SK-N-MC (cell line): ENCODE measurements around the gene CIAO2A.
A peak's percentile ranks its signal among the peaks of the same experiment; 100 is the strongest.

Experiments used
- DNase-seq: peaks from one replicate; pipeline ENCODE4 v3.0.0-alpha.2; 2011; ENCODE audit warnings: low read depth, low spot score
- H3K27ac ChIP-seq: fragments of 200-600 bp; sonication (generic); 2 replicates; pipeline ENCODE4 v1.5.1; 2016; ENCODE audit warnings: mixed run types
- H3K36me3 ChIP-seq: fragments of 200-600 bp; sonication (generic); 2 replicates; pipeline ENCODE4 v1.6.1; 2017; ENCODE audit warnings: antibody characterized with exemption, low read length, mixed read lengths; ENCODE audit not compliant: insufficient read depth
- H3K4me3 ChIP-seq: fragments of 200-600 bp; sonication (generic); 2 replicates; pipeline ENCODE4 v1.5.1; 2016
- H3K9ac ChIP-seq: fragments of 200-600 bp; sonication (generic); 2 replicates; pipeline ENCODE4 v1.8.0; 2017; ENCODE audit warnings: mixed run types, mixed read lengths; ENCODE audit not compliant: insufficient read length
- H3K9me3 ChIP-seq: fragments of 200-600 bp; sonication (generic); 2 replicates; pipeline ENCODE4 v1.6.1; 2017; ENCODE audit warnings: low read depth, mild to moderate bottlenecking, antibody characterized with exemption, low read length, moderate library complexity, mixed read lengths
- EZH2 ChIP-seq: fragments of 200-600 bp; sonication (generic); IDR thresholded peaks from one replicate; pipeline ENCODE4 v1.6.1; 2017; ENCODE audit warnings: antibody characterized with exemption
- FOXP2 ChIP-seq: optimal IDR thresholded peaks from 2 replicates; pipeline ENCODE3; 2011; ENCODE audit warnings: mild to moderate bottlenecking, moderate library complexity; ENCODE audit not compliant: insufficient read depth; ENCODE audit errors: extremely low read length, control extremely low read depth
- POLR2AphosphoS5 ChIP-seq: IDR thresholded peaks from 2 replicates; pipeline ENCODE4 v1.6.1; 2012; ENCODE audit warnings: mild to moderate bottlenecking, low read depth, low read length, borderline replicate concordance

The CIAO2A gene

GRCh38 chr15:64093627-64094417, at the start of gene CIAO2A:
Gene CIAO2A (minus strand): TSS chr15:64093838. CDS start chr15:64093768, 70 bp downstream.
- H3K36me3 ChIP-seq: peaks cover 11% of the 10 kb centered on the region
- H3K9ac ChIP-seq: peak within 1 kb of the TSS; percentile 85
- TF ChIP-seq FOXP2 (no peak), EZH2 (no peak), POLR2AphosphoS5 (peak; percentile 77)
- H3K9me3 ChIP-seq: no peaks in the 10 kb centered on the region
- peak; percentile 96 for DNase-seq
- peak within 1 kb of the TSS; percentile 88 for H3K27ac ChIP-seq
- peak within 1 kb of the TSS; percentile 82 for H3K4me3 ChIP-seq

DNA sequence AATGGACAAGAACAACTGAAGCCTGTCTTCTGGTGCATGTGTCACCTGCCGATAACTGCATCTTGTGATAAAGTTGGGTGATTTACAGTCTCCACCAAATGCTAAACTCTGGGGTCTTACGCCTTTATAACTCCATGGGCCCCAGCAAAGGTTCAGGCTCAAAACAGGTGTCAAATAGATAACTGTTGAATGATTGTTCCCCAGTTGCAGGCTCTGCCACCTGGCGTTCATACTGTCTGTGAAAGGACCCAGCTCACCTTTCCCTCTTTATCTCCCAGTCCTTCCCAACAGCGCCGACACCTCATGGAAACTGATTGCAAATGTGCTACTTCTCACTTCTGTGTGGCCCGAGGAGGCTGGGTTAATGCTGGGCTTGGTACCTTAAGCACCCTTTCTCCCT, 49.6 kb upstream of the CIAO2A start:
- no peak overlapping the region for H3K4me3 ChIP-seq
- H3K9ac ChIP-seq: no peak overlapping the region
- H3K27ac ChIP-seq: no peak overlapping the region
- no peaks in the 10 kb centered on the region for H3K9me3 ChIP-seq
- H3K36me3 ChIP-seq: peaks cover 23% of the 10 kb centered on the region; the same call in 1 of the 2 replicates
- no peak for TF ChIP-seq POLR2AphosphoS5
- TF ChIP-seq FOXP2: no peak
- no peak for TF ChIP-seq EZH2
- DNase-seq: no peak

GRCh38 chr15:64141798-64142512, 48.3 kb upstream of the CIAO2A start:
- no peak overlapping the region for H3K9ac ChIP-seq
- TF ChIP-seq POLR2AphosphoS5 (no peak), FOXP2 (no peak), EZH2 (no peak)
- no peak for DNase-seq
- peaks cover 36% of the 10 kb centered on the region for H3K36me3 ChIP-seq
- no peak overlapping the region for H3K4me3 ChIP-seq
- no peaks in the 10 kb centered on the region for H3K9me3 ChIP-seq
- no peak overlapping the region for H3K27ac ChIP-seq

GRCh38 chr15:64138331-64138941, 44.8 kb upstream of the CIAO2A start:
- DNase-seq: no peak
- Histone ChIP-seq H3K27ac (no peak overlapping the region), H3K4me3 (no peak overlapping the region), H3K36me3 (peaks cover 61% of the 10 kb centered on the region), H3K9ac (no peak overlapping the region), H3K9me3 (no peaks in the 10 kb centered on the region)
- TF ChIP-seq FOXP2 (no peak), POLR2AphosphoS5 (no peak), EZH2 (no peak)

GRCh38 chr15:64137226-64137833, 43.7 kb upstream of the CIAO2A start:
- Histone ChIP-seq H3K9ac (no peak overlapping the region), H3K4me3 (no peak overlapping the region), H3K9me3 (no peaks in the 10 kb centered on the region), H3K36me3 (peaks cover 61% of the 10 kb centered on the region), H3K27ac (no peak overlapping the region)
- no peak for DNase-seq
- TF ChIP-seq POLR2AphosphoS5: no peak
- no peak for TF ChIP-seq EZH2
- no peak for TF ChIP-seq FOXP2

DNA sequence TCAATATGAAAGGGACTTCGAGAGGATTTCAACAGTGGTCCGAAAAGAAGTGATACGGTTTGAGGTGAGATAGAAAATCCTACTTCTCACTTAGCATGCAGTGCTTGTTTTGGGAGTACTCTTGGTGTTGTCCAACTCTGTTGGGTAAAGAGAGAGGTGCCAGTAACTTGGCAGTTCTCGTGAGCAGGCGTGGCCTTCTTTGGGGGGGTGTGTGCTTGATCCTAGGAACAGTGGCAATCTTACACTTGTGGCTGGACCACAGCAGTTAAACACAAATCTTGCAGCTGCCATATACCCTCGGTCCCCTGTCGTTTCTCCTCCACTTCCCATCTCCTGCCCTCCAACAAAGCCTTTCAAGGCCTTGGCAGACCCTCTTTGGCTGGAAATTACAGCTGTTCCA, 42.7 kb upstream of the CIAO2A start:
- DNase-seq: no peak
- Histone ChIP-seq H3K36me3 (peaks cover 71% of the 10 kb centered on the region), H3K9me3 (no peaks in the 10 kb centered on the region), H3K9ac (no peak overlapping the region), H3K4me3 (no peak overlapping the region), H3K27ac (no peak overlapping the region)
- no peak for TF ChIP-seq POLR2AphosphoS5
- no peak for TF ChIP-seq EZH2
- no peak for TF ChIP-seq FOXP2

DNA sequence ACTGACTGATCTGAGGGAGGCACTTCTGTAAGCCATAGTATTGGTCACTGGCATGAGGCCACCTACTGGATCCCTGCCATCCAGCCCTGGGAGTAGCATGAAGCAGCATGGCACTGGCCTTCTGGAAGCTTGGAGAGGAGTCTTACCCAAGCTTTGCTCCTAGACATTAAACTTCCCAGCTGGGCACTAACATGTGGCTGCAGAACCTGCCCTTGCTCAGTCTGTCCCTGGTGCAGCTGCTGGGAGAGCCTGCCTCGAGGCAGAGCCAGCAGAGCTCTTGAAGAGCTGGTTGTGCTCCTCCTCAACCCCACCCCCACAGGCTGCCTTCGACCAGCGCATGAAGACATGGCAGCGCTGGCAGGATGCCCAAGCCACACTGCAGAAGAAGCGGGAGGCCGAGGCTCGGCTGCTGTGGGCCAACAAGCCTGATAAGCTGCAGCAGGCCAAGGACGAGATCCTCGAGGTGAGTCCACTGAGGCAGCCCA, 40.7 kb upstream of the CIAO2A start:
- no peaks in the 10 kb centered on the region for H3K9me3 ChIP-seq
- H3K4me3 ChIP-seq: no peak overlapping the region
- H3K36me3 ChIP-seq: peaks cover 86% of the 10 kb centered on the region
- H3K9ac ChIP-seq: no peak overlapping the region
- TF ChIP-seq FOXP2 (peak; percentile 18), EZH2 (no peak)
- DNase-seq: no peak
- H3K27ac ChIP-seq: no peak overlapping the region
